Fibroblast of villous mesenchyme (primary cell): ENCODE measurements around the gene EN2. TPM values are rescaled to one million over a fixed set of nuclear protein-coding genes. Genes with fewer than 3 reads are reported as not detected.

Source experiments
- DNase-seq: peaks from one replicate; pipeline ENCODE4 v3.0.0-alpha.2; 2010; ENCODE audit warnings: low read depth
- H3K4me3 ChIP-seq: 2 replicates; pipeline ENCODE4 v1.5.1; 2011; ENCODE audit warnings: low read depth, mild to moderate bottlenecking, low read length
- total RNA-seq: library from RNA; depleted of rRNA; stranded (reverse); fragments of >200 nt; gene quantifications from 2 replicates; pipeline ENCODE4 v1.2.3, GENCODE V29; 2012
- TF ChIP-seq, protein P1 (sequence below): IDR thresholded peaks from 2 replicates; pipeline ENCODE4 v1.5.1; 2012; ENCODE audit warnings: low read depth, mild to moderate bottlenecking, low read length; ENCODE audit not compliant: insufficient read depth

Gene EN2
- total RNA-seq = under 0.01 TPM in 1 of 2 replicates, not detected in the other

DNA sequence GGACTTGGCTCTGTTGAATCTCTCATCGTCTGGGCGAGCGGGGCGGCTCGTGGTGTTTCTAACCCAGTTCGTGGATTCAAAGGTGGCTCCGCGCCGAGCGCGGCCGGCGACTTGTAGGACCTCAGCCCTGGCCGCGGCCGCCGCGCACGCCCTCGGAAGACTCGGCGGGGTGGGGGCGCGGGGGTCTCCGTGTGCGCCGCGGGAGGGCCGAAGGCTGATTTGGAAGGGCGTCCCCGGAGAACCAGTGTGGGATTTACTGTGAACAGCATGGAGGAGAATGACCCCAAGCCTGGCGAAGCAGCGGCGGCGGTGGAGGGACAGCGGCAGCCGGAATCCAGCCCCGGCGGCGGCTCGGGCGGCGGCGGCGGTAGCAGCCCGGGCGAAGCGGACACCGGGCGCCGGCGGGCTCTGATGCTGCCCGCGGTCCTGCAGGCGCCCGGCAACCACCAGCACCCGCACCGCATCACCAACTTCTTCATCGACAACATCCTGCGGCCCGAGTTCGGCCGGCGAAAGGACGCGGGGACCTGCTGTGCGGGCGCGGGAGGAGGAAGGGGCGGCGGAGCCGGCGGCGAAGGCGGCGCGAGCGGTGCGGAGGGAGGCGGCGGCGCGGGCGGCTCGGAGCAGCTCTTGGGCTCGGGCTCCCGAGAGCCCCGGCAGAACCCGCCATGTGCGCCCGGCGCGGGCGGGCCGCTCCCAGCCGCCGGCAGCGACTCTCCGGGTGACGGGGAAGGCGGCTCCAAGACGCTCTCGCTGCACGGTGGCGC lies at the start of gene EN2:
Gene EN2 (plus strand): TSS at position 19 of the 767 bp plus-strand sequence. CDS start 249 bp downstream, at position 268.
- peak within 1 kb of the TSS; percentile 57 for H3K4me3 ChIP-seq
- TF ChIP-seq, protein P1, sequence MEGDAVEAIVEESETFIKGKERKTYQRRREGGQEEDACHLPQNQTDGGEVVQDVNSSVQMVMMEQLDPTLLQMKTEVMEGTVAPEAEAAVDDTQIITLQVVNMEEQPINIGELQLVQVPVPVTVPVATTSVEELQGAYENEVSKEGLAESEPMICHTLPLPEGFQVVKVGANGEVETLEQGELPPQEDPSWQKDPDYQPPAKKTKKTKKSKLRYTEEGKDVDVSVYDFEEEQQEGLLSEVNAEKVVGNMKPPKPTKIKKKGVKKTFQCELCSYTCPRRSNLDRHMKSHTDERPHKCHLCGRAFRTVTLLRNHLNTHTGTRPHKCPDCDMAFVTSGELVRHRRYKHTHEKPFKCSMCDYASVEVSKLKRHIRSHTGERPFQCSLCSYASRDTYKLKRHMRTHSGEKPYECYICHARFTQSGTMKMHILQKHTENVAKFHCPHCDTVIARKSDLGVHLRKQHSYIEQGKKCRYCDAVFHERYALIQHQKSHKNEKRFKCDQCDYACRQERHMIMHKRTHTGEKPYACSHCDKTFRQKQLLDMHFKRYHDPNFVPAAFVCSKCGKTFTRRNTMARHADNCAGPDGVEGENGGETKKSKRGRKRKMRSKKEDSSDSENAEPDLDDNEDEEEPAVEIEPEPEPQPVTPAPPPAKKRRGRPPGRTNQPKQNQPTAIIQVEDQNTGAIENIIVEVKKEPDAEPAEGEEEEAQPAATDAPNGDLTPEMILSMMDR = no peak
- DNase-seq = no peak

DNA sequence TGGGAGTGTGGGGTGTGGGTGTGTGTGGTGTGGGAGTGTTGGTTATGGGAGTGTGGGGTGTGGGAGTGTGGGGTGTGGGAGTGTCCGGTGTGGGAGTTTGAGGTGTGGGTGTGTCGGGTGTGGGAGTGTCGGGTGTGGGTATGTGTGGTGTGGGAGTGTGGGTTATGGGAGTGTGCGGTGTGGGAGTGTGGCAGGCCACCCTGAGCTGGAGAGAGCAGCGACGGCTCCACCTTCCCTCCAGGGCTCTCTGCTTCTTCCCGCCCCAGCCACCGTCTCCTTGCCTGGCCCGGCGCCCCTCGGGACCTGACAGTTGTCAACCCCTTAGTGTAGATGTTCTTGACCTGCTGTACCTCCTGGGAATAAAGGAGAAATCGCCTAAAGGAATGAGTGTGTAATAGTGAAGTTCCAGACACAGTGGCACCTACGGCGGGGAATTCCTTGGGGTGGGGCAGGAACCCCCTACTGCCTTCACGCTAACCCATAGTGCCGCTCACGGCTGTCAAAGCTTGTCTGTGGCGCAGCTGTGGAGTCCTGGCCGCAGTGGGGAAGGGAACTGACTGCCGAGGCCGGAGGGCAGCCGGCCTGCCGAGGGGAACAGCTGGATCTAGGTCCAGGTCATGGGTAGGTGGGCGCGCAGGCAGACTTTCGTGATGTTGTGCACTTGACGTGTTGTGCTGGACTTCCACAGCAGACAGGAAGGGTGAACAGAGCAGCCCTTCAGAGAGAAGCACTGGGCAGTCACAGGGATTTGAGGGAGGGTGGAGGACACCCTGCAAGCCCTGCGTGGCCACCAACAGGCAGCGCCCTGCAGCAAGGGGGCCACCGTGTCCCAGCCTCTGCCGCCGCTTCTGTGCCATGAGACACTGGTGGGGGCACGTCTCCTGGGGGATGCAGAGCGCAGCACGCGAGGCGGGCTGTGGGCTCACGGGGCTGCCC lies 49.0 kb upstream of the EN2 start:
- no peak overlapping the region for H3K4me3 ChIP-seq
- TF ChIP-seq, protein P1 = no peak
- no peak for DNase-seq

DNA sequence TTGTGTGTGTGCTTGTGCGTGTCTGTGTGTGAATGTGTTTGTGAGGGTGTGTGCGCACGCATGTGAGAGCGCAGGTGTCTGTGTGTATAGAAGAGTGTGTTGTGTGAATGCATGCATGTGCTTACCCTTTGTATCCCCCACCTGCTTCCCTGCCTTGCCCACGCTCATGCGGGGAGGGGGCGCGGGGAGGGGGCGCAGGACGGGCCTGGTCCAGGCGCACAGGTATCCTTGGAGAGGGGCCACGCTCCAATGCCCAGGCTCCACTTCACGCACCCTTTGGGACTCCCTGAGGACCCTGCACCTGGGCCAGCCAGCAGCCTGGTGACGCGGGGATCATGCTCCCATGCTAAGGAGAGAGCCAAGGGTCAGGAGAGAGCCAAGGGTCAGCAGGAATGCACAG lies 47.9 kb upstream of the EN2 start:
- DNase-seq = no peak
- H3K4me3 ChIP-seq = no peak overlapping the region
- TF ChIP-seq, protein P1 = no peak

DNA sequence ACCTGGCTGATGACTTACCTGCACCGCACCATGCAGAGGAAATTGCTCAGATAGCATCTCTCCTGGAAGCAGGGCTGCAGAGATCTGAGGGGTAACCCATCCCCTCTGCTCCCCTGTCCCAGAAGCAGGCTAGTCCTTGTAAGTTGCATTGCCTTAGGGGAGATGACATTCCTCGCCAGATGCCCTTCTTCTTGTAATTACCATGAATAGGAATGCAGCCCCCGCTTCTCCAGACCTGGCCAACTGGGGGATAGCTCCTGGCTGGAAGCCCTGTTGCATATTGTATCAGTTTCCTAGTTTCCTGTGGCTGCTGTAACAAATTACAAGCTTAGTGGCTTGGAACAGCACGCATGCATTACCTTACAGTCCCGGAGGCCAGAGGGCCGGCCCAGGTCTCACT lies 47.5 kb upstream of the EN2 start:
- TF ChIP-seq, protein P1 = no peak
- H3K4me3 ChIP-seq = no peak overlapping the region
- no peak for DNase-seq

DNA sequence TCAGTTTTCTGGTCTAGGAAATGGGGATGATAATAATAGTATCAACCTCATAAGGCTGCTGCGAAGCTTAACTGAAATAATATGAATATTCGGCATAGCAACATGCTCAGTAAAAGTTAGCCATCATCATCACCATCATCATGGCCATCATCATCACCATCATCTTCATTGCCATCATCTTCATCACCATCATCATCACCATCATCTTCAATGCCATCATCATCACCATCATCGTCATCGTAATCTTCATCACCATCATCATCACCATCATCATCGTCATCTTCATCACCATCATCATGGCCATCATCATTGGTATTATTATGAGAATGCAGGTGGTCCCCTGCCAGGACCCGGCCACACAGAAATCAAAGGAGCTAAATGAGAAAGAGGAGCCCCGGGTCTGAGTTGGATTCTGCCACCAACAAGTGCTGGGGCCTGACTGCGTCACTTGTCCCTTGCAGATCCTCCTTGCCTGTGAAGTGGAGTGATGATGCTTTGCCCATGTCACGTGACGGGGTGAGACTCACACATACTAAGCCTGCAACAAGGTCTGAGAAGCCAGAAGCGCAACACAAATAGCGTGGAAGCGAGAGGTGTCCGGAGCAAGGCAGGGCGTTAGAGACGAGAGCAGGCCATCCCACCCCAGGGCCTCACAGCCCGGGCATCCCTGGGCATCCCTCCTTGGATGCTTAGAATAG lies 46.1 kb upstream of the EN2 start:
- H3K4me3 ChIP-seq = no peak overlapping the region
- TF ChIP-seq, protein P1 = no peak
- DNase-seq = no peak

GRCh38 chr7:155412416-155413253 lies 45.3 kb upstream of the EN2 start:
- H3K4me3 ChIP-seq = no peak overlapping the region
- DNase-seq = peak; percentile 30
- TF ChIP-seq, protein P1 = peak; percentile 62
